Spinal cord (tissue), 10 donors: ENCODE measurements around the gene SCIN. TPM values are rescaled to one million over a fixed set of nuclear protein-coding genes. Genes with fewer than 3 reads are reported as not detected.
"Not testable (repeated sequence)": the region's sequence is repeated elsewhere in the genome, so short reads cannot be mapped to it uniquely, and the experiment has no call there.

Experiments used
- DNase-seq, 6 donors: peaks; one replicate each; pipeline versions ENCODE4 v3.0.0 to v3.0.0-alpha.2; 2013 to 2015; ENCODE audit warnings: low spot score in 6 of 6, low read depth in 4 of 6
- H3K27ac ChIP-seq: one replicate; pipeline ENCODE4 v1.5.1; 2013; ENCODE audit warnings: low read depth, low read length, control low read depth
- H3K27me3 ChIP-seq: one replicate; pipeline ENCODE4 v1.6.1; 2013; ENCODE audit warnings: low read length; ENCODE audit not compliant: control insufficient read depth, insufficient read depth
- H3K36me3 ChIP-seq: one replicate; pipeline ENCODE4 v1.6.1; 2013; ENCODE audit warnings: low read length; ENCODE audit not compliant: control insufficient read depth, insufficient read depth
- H3K4me1 ChIP-seq: one replicate; pipeline ENCODE4 v1.6.1; 2013; ENCODE audit warnings: low read length; ENCODE audit not compliant: control insufficient read depth, insufficient read depth
- H3K4me3 ChIP-seq: one replicate; pipeline ENCODE4 v1.5.1; 2013; ENCODE audit warnings: low read depth, low read length, control low read depth
- H3K9me3 ChIP-seq: one replicate; pipeline ENCODE4 v1.6.1; 2013; ENCODE audit warnings: low read length; ENCODE audit not compliant: control insufficient read depth, insufficient read depth
- WGBS: methylation state at CpG from one replicate; pipeline ENCODE4 v1.1.5; 2013; ENCODE audit warnings: missing lambda C conversion rate; ENCODE audit not compliant: insufficient coverage; 5-methylcytosine and 5-hydroxymethylcytosine counted together
- long read RNA-seq, 4 donors: transcript quantifications; one replicate each; lab custom pipeline, GENCODE V29; 2026
- polyA plus RNA-seq, 2 donors: library from polyadenylated mRNA; unstranded; fragments of 120-200 nt; gene quantifications; one replicate each; pipeline ENCODE4 v1.2.1, GENCODE V29; 2013; ENCODE audit not compliant: insufficient read length in 2 of 2
- total RNA-seq, 2 donors: library from RNA; depleted of rRNA in 1 of 2; stranded (reverse); fragments of 120-200 nt in 1 of 2; fragments of >200 nt in 1 of 2; gene quantifications; one replicate each; pipeline versions ENCODE4 v1.2.3 to v1.2.4, GENCODE V29; 2013 to 2014
- donor health status: healthy.

Gene SCIN
- total RNA-seq (1 to 10 TPM; 7.5 to 9.0 TPM), polyA plus RNA-seq (10 to 100 TPM in 1 of 2 donors, 1 to 10 TPM in 1; 7.8 to 17.0 TPM)
- long read RNA-seq, donor 1, full-length matches to known transcripts, result 4 of 4 reads
- long read RNA-seq, donor 1, partial matches to known transcripts, result 0 of 4 reads
- long read RNA-seq, donor 1, other reads (novel, unspliced or antisense), result 0 of 4 reads
- long read RNA-seq, donor 2, result 0 reads
- long read RNA-seq, donor 3, full-length matches to known transcripts, result 3 of 3 reads
- long read RNA-seq, donor 3, partial matches to known transcripts, result 0 of 3 reads
- long read RNA-seq, donor 3, other reads (novel, unspliced or antisense), result 0 of 3 reads
- long read RNA-seq, donor 4, full-length matches to known transcripts, result 3 of 3 reads
- long read RNA-seq, donor 4, partial matches to known transcripts, result 0 of 3 reads
- long read RNA-seq, donor 4, other reads (novel, unspliced or antisense), result 0 of 3 reads

DNA sequence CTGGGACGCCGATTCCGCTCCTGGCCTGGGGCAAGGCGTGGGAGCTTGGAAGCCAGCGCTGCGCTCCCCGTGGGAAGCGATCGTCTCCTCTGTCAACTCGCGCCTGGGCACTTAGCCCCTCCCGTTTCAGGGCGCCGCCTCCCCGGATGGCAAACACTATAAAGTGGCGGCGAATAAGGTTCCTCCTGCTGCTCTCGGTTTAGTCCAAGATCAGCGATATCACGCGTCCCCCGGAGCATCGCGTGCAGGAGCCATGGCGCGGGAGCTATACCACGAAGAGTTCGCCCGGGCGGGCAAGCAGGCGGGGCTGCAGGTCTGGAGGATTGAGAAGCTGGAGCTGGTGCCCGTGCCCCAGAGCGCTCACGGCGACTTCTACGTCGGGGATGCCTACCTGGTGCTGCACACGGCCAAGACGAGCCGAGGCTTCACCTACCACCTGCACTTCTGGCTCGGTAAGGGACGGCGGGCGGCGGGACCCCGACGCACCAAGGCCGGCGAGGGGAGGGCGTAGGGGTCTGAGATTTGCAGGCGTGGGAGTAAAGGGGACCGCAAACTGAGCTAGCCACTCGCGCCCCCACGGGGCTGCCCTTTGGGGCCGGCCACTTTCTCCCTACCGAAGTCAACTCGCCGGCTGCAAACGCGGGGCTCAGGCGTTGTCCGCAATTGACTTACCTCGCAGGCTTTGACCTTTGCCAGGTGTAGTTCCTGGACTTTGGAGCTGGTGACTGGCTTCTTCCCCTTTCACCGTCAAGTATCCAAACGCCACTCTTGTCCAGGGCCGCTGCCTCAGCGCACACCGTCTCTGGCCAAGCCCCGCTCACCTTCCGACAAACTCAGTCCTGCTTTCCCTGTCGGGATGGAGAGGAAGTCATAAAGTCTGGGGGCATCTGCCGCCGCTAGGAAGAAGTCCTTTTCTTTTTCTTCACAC lies at the start of gene SCIN:
Gene SCIN (plus strand): TSS at position 187 of the 928 bp plus-strand sequence. CDS start 67 bp downstream, at position 254.
- under 1% methylated on average over 69 of the region's 74 CpGs for WGBS
- Histone ChIP-seq H3K27me3 (peaks cover 24% of the 10 kb centered on the region), H3K4me3 (peak within 1 kb of the TSS; percentile 49), H3K36me3 (no peaks in the 10 kb centered on the region), H3K27ac (no peak within 1 kb of the TSS), H3K4me1 (peaks cover 13% of the 10 kb centered on the region), H3K9me3 (no peaks in the 10 kb centered on the region)
- peak in 2 of 6 donors; percentile 59 to 70 for DNase-seq

DNA sequence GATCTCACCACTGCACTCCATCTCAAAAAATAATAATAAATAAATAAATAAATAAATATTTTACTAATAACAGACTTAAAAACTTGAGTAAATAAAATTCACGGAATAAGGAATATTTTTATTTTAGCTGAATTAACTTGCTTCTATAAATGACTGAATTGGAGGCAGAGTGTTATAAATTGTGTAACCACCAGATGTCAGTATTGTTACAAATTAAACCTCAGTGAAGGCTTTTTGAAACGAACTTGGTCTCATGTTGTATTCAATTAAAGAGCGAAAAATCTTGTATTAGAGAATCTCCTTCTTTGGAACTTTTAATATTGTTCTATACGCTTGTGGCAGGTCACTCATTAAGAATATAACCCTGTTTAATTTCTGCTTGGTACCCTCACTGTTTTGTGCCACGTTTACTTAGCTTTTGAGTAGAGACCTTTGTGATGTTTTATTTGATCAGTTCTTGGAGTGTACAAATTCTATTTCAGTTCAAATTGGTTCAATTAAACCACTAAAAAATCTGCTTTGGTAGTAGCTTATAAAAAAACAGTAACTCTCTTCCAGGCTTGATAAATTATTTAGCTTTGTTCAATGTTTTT lies 45.6 kb upstream of the SCIN start:
- no peaks in the 10 kb centered on the region for H3K9me3 ChIP-seq
- peak; percentile 31 to 90 (median 58) for DNase-seq
- no peak overlapping the region for H3K27ac ChIP-seq
- WGBS, result no CpG with 5 or more reads among the region's 5 CpGs
- no peaks in the 10 kb centered on the region for H3K4me1 ChIP-seq
- no peak overlapping the region for H3K4me3 ChIP-seq
- H3K27me3 ChIP-seq, result no peaks in the 10 kb centered on the region
- no peaks in the 10 kb centered on the region for H3K36me3 ChIP-seq

DNA sequence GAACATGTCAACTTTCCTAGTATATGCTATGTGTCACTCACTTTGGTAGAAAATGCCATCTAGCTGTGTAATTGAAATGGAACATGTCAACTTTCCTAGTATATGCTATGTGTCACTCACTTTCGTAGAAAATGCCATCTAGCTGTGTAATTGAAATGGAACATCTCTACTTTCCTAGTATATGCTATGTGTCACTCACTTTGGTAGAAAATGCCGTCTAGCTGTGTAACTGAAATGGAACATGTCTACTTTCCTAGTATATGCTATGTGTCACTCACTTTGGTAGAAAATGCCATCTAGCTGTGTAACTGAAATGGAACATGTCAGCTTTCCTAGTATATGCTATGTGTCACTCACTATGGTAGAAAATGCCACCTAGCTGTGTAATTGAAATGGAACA lies 43.8 kb upstream of the SCIN start:
- not testable (repeated sequence) for DNase-seq, H3K27me3 ChIP-seq, H3K27ac ChIP-seq

DNA sequence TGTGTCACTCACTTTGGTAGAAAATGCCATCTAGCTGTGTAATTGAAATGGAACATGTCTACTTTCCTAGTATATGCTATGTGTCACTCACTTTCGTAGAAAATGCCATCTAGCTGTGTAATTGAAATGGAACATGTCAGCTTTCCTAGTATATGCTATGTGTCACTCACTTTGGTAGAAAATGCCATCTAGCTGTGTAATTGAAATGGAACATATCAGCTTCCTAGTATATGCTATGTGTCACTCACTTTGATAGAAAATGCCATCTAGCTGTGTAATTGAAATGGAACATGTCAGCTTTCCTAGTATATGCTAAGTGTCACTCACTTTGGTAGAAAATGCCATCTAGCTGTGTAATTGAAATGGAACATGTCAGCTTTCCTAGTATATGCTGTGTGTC lies 42.9 kb upstream of the SCIN start:
- not testable (repeated sequence) for H3K36me3 ChIP-seq, H3K9me3 ChIP-seq, H3K4me3 ChIP-seq, H3K4me1 ChIP-seq, DNase-seq, H3K27me3 ChIP-seq, H3K27ac ChIP-seq
- no CpG with 5 or more reads among the region's 1 CpG for WGBS

More for the DNA sequence above, 43.8 kb upstream of the SCIN start:
- not testable (repeated sequence) for H3K36me3 ChIP-seq, H3K4me1 ChIP-seq, H3K9me3 ChIP-seq, H3K4me3 ChIP-seq
- no CpG with 5 or more reads among the region's 2 CpGs for WGBS

DNA sequence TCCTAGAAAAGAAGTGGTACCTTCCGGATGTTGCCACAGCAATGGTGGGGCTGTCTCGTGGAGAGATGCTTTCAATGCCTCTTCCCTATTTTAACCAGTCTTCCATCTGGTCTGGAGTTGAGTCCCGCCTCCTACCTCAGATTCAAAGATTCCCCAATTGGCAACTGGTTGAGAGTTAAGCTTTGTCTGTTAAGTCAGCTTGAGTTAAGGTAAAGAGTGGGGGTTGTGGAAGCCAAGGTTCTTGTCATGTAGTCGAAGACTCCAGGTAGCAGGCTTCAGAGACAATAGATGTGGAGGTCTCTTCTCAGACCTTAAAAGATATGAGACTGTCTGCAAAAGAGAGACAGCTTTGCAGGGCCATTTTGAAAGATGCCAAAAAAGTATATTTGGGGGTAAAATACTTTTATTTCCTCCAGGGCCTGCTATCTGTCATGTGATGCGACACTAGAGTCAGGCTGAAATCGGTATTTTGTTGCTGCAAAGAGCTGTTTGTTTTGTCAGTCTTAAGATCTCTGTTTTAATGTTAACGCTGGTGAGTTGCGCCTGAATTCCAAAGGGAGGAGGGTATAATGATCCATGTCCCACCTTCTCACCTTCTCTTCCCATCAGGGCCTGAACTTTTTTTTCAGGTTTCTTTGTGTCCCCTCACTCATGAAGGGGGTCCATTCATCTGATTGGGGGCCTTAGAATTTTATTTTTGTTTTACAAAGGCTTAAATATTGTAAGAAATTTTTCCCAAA lies 40.4 kb upstream of the SCIN start:
- no peak for DNase-seq
- Histone ChIP-seq H3K27ac (no peak overlapping the region), H3K9me3 (no peaks in the 10 kb centered on the region), H3K4me3 (no peak overlapping the region), H3K36me3 (no peaks in the 10 kb centered on the region), H3K4me1 (no peaks in the 10 kb centered on the region), H3K27me3 (no peaks in the 10 kb centered on the region)
- WGBS, result 72% methylated on average over 3 of the region's 8 CpGs

DNA sequence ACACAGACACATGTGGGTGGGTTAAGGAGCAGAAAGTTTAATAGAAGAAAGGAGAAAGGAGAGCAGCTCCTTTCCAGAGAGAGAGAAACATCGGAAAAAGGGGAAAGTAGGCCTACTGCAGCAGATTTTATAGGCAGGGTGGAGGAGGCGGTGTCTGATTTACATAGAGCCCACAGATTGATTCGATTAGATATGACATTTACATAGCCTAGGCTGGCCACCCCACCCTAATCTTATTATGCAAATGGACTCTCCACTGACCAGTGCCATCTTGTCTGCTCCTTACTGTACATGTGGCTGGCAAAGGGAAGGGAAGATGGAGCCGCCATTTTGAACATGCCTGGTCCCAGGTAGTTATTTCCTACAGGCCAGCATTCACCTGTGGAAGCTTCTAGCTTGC lies 38.7 kb upstream of the SCIN start:
- DNase-seq, result no peak
- Histone ChIP-seq H3K4me1 (no peaks in the 10 kb centered on the region), H3K9me3 (no peaks in the 10 kb centered on the region), H3K36me3 (no peaks in the 10 kb centered on the region), H3K27ac (no peak overlapping the region), H3K27me3 (no peaks in the 10 kb centered on the region), H3K4me3 (no peak overlapping the region)
- 82% methylated on average over 1 of the region's 4 CpGs for WGBS

DNA sequence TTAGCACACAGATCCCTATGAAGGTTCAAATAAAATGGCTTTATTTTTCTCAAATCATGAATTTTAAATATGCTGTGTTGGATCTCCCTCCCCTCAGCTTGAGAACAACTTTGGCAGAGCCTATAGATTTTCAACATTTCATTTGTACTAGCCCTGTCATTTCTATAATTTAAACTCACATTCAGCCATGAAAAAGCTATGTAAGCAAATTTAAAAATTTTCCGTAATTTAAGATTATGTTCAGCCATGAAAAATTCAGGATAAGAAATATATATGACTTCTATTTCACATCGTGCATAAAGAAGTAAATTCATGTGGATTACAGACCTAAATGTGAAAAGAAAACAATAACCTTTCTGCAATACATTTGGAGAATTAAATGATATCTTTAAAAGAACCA lies 36.5 kb upstream of the SCIN start:
- Histone ChIP-seq H3K4me1 (no peaks in the 10 kb centered on the region), H3K36me3 (no peaks in the 10 kb centered on the region), H3K9me3 (no peaks in the 10 kb centered on the region), H3K27ac (no peak overlapping the region), H3K27me3 (no peaks in the 10 kb centered on the region), H3K4me3 (no peak overlapping the region)
- WGBS, result no CpG with 5 or more reads among the region's 2 CpGs
- no peak for DNase-seq

DNA sequence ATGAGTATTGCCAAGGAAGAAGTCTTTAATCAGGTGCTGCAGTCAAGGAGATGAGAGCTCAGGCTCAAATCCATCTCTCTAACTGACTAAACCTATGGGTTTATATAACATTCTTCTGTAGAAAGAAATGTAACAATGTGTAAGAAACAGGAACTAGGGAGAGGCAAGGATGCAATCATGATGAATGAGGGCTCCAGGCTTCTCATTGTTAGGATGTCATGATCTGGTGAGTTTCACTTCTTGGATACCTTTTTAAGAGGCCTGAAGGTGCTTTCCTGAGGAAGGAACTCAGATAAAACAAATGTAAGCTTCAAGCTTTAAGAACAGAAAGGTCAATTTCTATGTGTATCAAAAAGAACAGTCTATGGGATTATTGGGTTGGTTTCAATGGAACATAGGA lies 30.8 kb upstream of the SCIN start:
- no peak overlapping the region for H3K4me3 ChIP-seq
- no peaks in the 10 kb centered on the region for H3K27me3 ChIP-seq
- no peaks in the 10 kb centered on the region for H3K4me1 ChIP-seq
- H3K9me3 ChIP-seq, result no peaks in the 10 kb centered on the region
- H3K27ac ChIP-seq, result no peak overlapping the region
- no peak for DNase-seq
- no peaks in the 10 kb centered on the region for H3K36me3 ChIP-seq

DNA sequence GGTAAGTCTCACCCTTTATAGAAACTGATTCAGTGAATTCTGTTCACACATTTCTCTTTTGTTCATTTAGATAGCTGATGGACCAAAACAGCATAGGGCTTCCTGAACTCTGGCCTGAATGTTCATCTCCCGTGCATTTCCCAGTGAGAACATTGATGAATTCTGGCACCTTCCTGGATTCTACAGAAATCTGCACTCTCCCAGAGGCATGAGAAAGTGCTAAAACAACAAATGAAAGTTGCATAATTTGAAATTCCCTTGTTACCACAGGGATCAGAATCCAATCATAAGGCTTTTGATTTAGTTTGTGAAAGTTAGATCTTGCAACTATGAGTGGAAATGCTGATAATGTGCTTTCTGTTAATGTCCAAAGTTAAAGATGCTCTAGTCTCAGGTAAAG lies 29.7 kb upstream of the SCIN start:
- Histone ChIP-seq H3K27ac (no peak overlapping the region), H3K27me3 (no peaks in the 10 kb centered on the region), H3K4me1 (no peaks in the 10 kb centered on the region), H3K36me3 (no peaks in the 10 kb centered on the region), H3K9me3 (no peaks in the 10 kb centered on the region), H3K4me3 (no peak overlapping the region)
- WGBS, result 91% methylated on average over 1 of the region's 1 CpG
- DNase-seq, result no peak
